A549 (cell line): ENCODE measurements around the gene ABCB6.

Experiments used
- CTCF ChIP-seq: fragments of >200 bp; sonication (Bioruptor Twin); formaldehyde crosslinking; IDR thresholded peaks from 3 replicates; pipeline ENCODE4 v1.5.1; 2016
- EHMT2 ChIP-seq: fragments of 200-600 bp; sonication (generic); IDR thresholded peaks from 2 replicates; pipeline ENCODE4 v1.6.1; 2016; ENCODE audit warnings: antibody characterized with exemption, low read depth, mild to moderate bottlenecking, moderate library complexity
- EP300 ChIP-seq, 2 experiments: fragments of >200 bp; sonication (Bioruptor Twin); formaldehyde crosslinking; IDR thresholded peaks; 2 replicates in 1 of 2; 3 replicates in 1 of 2; pipeline ENCODE4 v1.6.1; 2016 to 2017
- FOSB ChIP-seq: fragments of 250-450 bp; sonication (Bioruptor Pico); IDR thresholded peaks from 2 replicates; pipeline ENCODE4 v1.5.0; 2020; ENCODE audit warnings: mild to moderate bottlenecking, moderate library complexity
- HDAC2 ChIP-seq: fragments of 200-600 bp; sonication (generic); IDR thresholded peaks from 2 replicates; pipeline ENCODE4 v1.6.1; 2016
- HOXB5 ChIP-seq: fragments of 250-450 bp; sonication (Bioruptor Pico); IDR thresholded peaks from 2 replicates; pipeline ENCODE4 v1.5.0; 2020; ENCODE audit warnings: mild to moderate bottlenecking, moderate library complexity
- POLR2A ChIP-seq: IDR thresholded peaks from 2 replicates; pipeline ENCODE4 v1.6.1; 2012; ENCODE audit warnings: mild to moderate bottlenecking, low read length
- RAD21 ChIP-seq, 2 experiments: fragments of >200 bp in 1 of 2; sonication (Bioruptor Twin) in 1 of 2; formaldehyde crosslinking in 1 of 2; IDR thresholded peaks in 1 of 2; conservative IDR thresholded peaks in 1 of 2; 2 replicates in 1 of 2; 3 replicates in 1 of 2; pipeline ENCODE4 v1.6.1; 2012 to 2018; ENCODE audit warnings: inconsistent platforms in 1 of 2
- RCOR1 ChIP-seq: fragments of 150-350 bp; IDR thresholded peaks from 2 replicates; pipeline ENCODE4 v1.6.1; 2014; ENCODE audit warnings: antibody characterized with exemption, low read length, low read depth
- SMC3 ChIP-seq: fragments of >200 bp; sonication (Bioruptor Twin); formaldehyde crosslinking; IDR thresholded peaks from 3 replicates; pipeline ENCODE4 v1.6.1; 2018; ENCODE audit warnings: inconsistent platforms
- SREBF2 ChIP-seq: fragments of 450-650 bp; IDR thresholded peaks from 2 replicates; pipeline ENCODE4 v1.6.1; 2014; ENCODE audit warnings: mild to moderate bottlenecking, moderate library complexity
- USF2 ChIP-seq: fragments of 450-650 bp; IDR thresholded peaks from 2 replicates; pipeline ENCODE4 v1.6.1; 2014; ENCODE audit warnings: antibody characterized with exemption
- TF ChIP-seq, protein P1 (sequence below): fragments of 200-600 bp; sonication (generic); IDR thresholded peaks from 2 replicates; pipeline ENCODE4 v1.6.1; 2016; ENCODE audit warnings: antibody characterized with exemption, mild to moderate bottlenecking, moderate library complexity

DNA sequence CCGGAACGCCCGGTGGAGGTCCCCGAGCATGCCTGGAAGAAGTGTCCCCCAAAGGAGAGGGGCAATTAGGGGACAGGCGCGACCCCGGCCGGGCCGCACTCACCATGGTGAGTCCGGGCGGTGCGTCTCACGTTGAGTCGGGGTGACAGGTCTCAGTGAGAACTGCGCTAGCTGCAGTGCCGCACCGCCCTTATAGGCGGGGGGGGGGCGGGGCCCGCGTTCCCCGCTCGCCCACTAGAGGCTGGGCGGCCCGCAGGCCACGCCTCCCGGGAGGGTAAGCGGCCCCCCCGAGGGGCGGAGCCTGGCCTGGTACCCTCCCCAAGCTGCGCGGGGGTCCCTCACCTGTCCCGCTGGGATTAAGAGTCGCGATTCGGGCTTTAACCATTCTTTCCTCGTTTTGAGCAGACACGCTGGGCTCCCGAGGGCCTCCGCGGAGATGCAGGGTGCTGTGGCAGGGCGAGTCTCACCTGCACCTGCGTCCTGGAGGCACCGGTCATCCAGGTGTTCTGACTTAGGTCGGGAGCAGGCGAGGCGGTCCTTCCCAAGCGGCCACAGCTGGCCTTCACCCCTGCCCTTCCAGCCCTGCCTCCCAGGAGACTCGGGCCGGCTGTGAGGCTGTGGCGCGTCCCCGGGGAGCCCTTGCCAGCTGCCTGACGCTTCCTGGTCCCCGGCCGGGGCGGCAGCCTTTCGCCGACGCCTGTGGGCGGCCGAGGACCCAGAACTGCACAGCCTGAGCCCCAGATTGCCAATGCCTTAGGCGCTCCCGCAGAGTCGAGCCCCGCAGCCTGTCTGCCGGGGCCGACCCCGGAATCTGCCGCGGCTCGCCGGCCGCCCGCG, 35.2 kb upstream of the ABCB6 start, which contains the start of gene TUBA4A:
- TF ChIP-seq EP300 (IDR thresholded peaks at IDR 0.05), result no peak
- peak; percentile 17; the same call in 1 of the 3 replicates for TF ChIP-seq SMC3
- TF ChIP-seq POLR2A, result peak; percentile 99
- TF ChIP-seq HDAC2, result no peak
- no peak for TF ChIP-seq FOSB
- no peak for TF ChIP-seq CTCF
- no peak for TF ChIP-seq EHMT2
- no peak for TF ChIP-seq RCOR1
- no peak for TF ChIP-seq RAD21 (conservative IDR thresholded peaks at IDR 0.05 in 1 of 2, IDR thresholded peaks at IDR 0.05 in 1 of 2)
- TF ChIP-seq, protein P1, sequence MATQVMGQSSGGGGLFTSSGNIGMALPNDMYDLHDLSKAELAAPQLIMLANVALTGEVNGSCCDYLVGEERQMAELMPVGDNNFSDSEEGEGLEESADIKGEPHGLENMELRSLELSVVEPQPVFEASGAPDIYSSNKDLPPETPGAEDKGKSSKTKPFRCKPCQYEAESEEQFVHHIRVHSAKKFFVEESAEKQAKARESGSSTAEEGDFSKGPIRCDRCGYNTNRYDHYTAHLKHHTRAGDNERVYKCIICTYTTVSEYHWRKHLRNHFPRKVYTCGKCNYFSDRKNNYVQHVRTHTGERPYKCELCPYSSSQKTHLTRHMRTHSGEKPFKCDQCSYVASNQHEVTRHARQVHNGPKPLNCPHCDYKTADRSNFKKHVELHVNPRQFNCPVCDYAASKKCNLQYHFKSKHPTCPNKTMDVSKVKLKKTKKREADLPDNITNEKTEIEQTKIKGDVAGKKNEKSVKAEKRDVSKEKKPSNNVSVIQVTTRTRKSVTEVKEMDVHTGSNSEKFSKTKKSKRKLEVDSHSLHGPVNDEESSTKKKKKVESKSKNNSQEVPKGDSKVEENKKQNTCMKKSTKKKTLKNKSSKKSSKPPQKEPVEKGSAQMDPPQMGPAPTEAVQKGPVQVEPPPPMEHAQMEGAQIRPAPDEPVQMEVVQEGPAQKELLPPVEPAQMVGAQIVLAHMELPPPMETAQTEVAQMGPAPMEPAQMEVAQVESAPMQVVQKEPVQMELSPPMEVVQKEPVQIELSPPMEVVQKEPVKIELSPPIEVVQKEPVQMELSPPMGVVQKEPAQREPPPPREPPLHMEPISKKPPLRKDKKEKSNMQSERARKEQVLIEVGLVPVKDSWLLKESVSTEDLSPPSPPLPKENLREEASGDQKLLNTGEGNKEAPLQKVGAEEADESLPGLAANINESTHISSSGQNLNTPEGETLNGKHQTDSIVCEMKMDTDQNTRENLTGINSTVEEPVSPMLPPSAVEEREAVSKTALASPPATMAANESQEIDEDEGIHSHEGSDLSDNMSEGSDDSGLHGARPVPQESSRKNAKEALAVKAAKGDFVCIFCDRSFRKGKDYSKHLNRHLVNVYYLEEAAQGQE, result no peak
- TF ChIP-seq USF2, result no peak
- TF ChIP-seq SREBF2, result no peak
- TF ChIP-seq HOXB5 (CRISPR knock-in tag), result no peak
